K562 (cell line): Measurements from ENCODE around the gene ZNF215. TPM values are rescaled to one million over a fixed set of nuclear protein-coding genes. Genes with fewer than 3 reads are reported as not detected.
"Not testable (repeated sequence)": the region's sequence is repeated elsewhere in the genome, so short reads cannot be mapped to it uniquely, and the experiment has no call there.

ENCODE experiments used
- ATAC-seq: fragments of 200-7000 bp; cut with Tn5 transposase; 3 replicates; pipeline ENCODE4 v1.9.1; 2020; ENCODE audit warnings: moderate library complexity
- BruUV-seq: library from RNA; stranded (reverse); fragments of 400-500 nt; replicated peaks from 2 replicates; lab custom pipeline; 2021; lab: Mats Ljungman, UMichigan
- CTCF ChIA-PET: fragments of 300-600 bp; formaldehyde crosslinking; extraction: SDS; loops from one replicate; lab custom pipeline; 2021; ENCODE audit warnings: low intra/inter-chr PET ratio; lab: Yijun Ruan, JAX
- POLR2A ChIA-PET: fragments of 300-600, 350-650 bp; sonication (Branson Sonifier 250); formaldehyde crosslinking; extraction: SDS; loops from one replicate; lab custom pipeline; 2021; ENCODE audit warnings: antibody characterized with exemption, inconsistent platforms; lab: Yijun Ruan, JAX
- DNase-seq, 4 experiments: peaks; one replicate each; pipeline versions ENCODE4 v3.0.0 to v3.0.0-alpha.2; 2011 to 2018; ENCODE audit warnings: low spot score in 3 of 4, mixed read lengths in 3 of 4; ENCODE audit errors: extremely low read depth in 1 of 4
- FAIRE-seq: peaks from 2 replicates; lab custom pipeline; 2011; peaks lifted over from hg19 to GRCh38; lab: Jason Lieb, UNC
- H2AFZ ChIP-seq: 2 replicates; pipeline ENCODE4 v1.6.0; 2011; ENCODE audit warnings: low read depth, low read length, control low read depth, inconsistent platforms
- H3K27ac ChIP-seq: fragments of 200-600 bp; 3 replicates; pipeline ENCODE4 v1.8.0; 2011; ENCODE audit warnings: low read depth, mild to moderate bottlenecking, control low read depth, inconsistent platforms, low read length, moderate library complexity, mixed read lengths; ENCODE audit errors: extremely low read depth
- H3K27me3 ChIP-seq, 2 experiments: fragments of 300-600 bp in 1 of 2; 2 replicates in 1 of 2; 3 replicates in 1 of 2; pipeline versions ENCODE4 v1.6.0 to v1.8.0; 2011; ENCODE audit warnings: inconsistent platforms in 2 of 2, low read length in 2 of 2, mild to moderate bottlenecking in 1 of 2, mixed read lengths in 1 of 2, moderate library complexity in 1 of 2; ENCODE audit not compliant: control insufficient read depth in 2 of 2, insufficient read depth in 2 of 2
- H3K36me3 ChIP-seq: fragments of 300-600 bp; 3 replicates; pipeline ENCODE4 v1.8.0; 2011; ENCODE audit warnings: mild to moderate bottlenecking, low read length, inconsistent platforms; ENCODE audit not compliant: control insufficient read depth, insufficient read depth
- H3K4me1 ChIP-seq, 2 experiments: fragments of 200-600 bp in 1 of 2; replicated peaks in 1 of 2; 2 replicates in 1 of 2; 3 replicates in 1 of 2; pipeline versions ENCODE4 v1.5.1 to v1.8.0; 2011; ENCODE audit warnings: inconsistent platforms in 2 of 2, low read length in 2 of 2, mild to moderate bottlenecking in 1 of 2, mixed read lengths in 1 of 2, moderate library complexity in 1 of 2; ENCODE audit not compliant: control insufficient read depth in 2 of 2, insufficient read depth in 2 of 2
- H3K4me2 ChIP-seq: 2 replicates; pipeline ENCODE4 v1.6.1; 2011; ENCODE audit warnings: low read length, control low read depth, inconsistent platforms, mixed read lengths; ENCODE audit not compliant: insufficient read depth
- H3K4me3 ChIP-seq: fragments of 200-600 bp; sonication (generic), shearing (Covaris generic); 2 replicates; pipeline ENCODE4 v1.5.1; 2016; ENCODE audit warnings: control low read depth, inconsistent platforms
- H3K79me2 ChIP-seq: fragments of 200-600 bp; 3 replicates; pipeline ENCODE4 v1.8.0; 2011; ENCODE audit warnings: low read length, inconsistent platforms; ENCODE audit not compliant: control insufficient read depth, insufficient read depth
- H3K9ac ChIP-seq, 2 experiments: 2 replicates each; pipeline versions ENCODE4 v1.6.0 to v1.6.1; 2011; ENCODE audit warnings: low read depth in 2 of 2, low read length in 2 of 2, control low read depth in 1 of 2, inconsistent platforms in 1 of 2, mild to moderate bottlenecking in 1 of 2, mixed read lengths in 1 of 2; ENCODE audit not compliant: insufficient read depth in 1 of 2
- H3K9me1 ChIP-seq: one replicate; pipeline ENCODE4 v1.6.0; 2011; ENCODE audit warnings: inconsistent platforms, mild to moderate bottlenecking, low read length, moderate library complexity; ENCODE audit not compliant: control insufficient read depth, insufficient read depth
- H3K9me3 ChIP-seq: replicated peaks from 2 replicates; pipeline ENCODE4 v1.5.1; 2011; ENCODE audit warnings: low read depth, low read length, inconsistent platforms; ENCODE audit not compliant: control insufficient read depth, insufficient read depth
- H4K20me1 ChIP-seq: replicated peaks from 2 replicates; pipeline ENCODE4 v1.6.1; 2011; ENCODE audit warnings: low read length, inconsistent platforms, mixed read lengths; ENCODE audit not compliant: control insufficient read depth, insufficient read depth
- BCOR ChIP-seq: fragments of 450-650 bp; IDR thresholded peaks from 2 replicates; pipeline ENCODE4 v1.6.1; 2016
- HDAC2 ChIP-seq: fragments of 450-650 bp; IDR thresholded peaks from 2 replicates; pipeline ENCODE4 v1.6.1; 2016; ENCODE audit warnings: mild to moderate bottlenecking
- KDM1A ChIP-seq, 2 experiments: fragments of 450-650 bp; IDR thresholded peaks; 2 replicates each; pipeline ENCODE4 v1.6.1; 2016; ENCODE audit warnings: mild to moderate bottlenecking in 2 of 2
- LARP7 ChIP-seq: fragments of 450-650 bp; IDR thresholded peaks from 2 replicates; pipeline ENCODE4 v1.6.1; 2016
- MCM7 ChIP-seq, 2 experiments: fragments of 450-650 bp; IDR thresholded peaks; 2 replicates each; pipeline ENCODE4 v1.6.1; 2016 to 2018
- RBFOX2 ChIP-seq: fragments of 200-400 bp; formaldehyde crosslinking; IDR thresholded peaks from 2 replicates; pipeline ENCODE4 v1.6.1; 2017; ENCODE audit warnings: low read depth, mild to moderate bottlenecking, low read length, moderate library complexity
- RBM25 ChIP-seq: fragments of 200-400 bp; formaldehyde crosslinking; IDR thresholded peaks from 2 replicates; pipeline ENCODE4 v1.6.1; 2018; ENCODE audit warnings: low read length, low read depth, moderate library complexity; ENCODE audit not compliant: severe bottlenecking
- TAF1 ChIP-seq: IDR thresholded peaks from 2 replicates; pipeline ENCODE4 v1.6.1; 2011; ENCODE audit warnings: mild to moderate bottlenecking, low read length, moderate library complexity; ENCODE audit not compliant: insufficient read depth, control insufficient read depth, severe bottlenecking; ENCODE audit errors: extremely low read depth
- TSHZ1 ChIP-seq: fragments of 250-450 bp; sonication (Bioruptor Pico); IDR thresholded peaks from 2 replicates; pipeline ENCODE4 v1.4.0; 2020; ENCODE audit warnings: mild to moderate bottlenecking, moderate library complexity
- XRCC3 ChIP-seq: fragments of 450-650 bp; IDR thresholded peaks from 2 replicates; pipeline ENCODE4 v1.6.1; 2017; ENCODE audit warnings: mild to moderate bottlenecking, moderate library complexity
- ZNF146 ChIP-seq: IDR thresholded peaks from one replicate; pipeline ENCODE4 v1.6.1; 2018; ENCODE audit warnings: missing compliant biosample characterization; ENCODE audit not compliant: unreplicated experiment
- ZNF277 ChIP-seq: fragments of 250-450 bp; sonication (Bioruptor Pico); IDR thresholded peaks from 2 replicates; pipeline ENCODE4 v1.8.0; 2022; ENCODE audit warnings: inconsistent platforms, mild to moderate bottlenecking, moderate library complexity, borderline replicate concordance
- WGBS: fragments of 100-300 bp; shearing (Covaris generic); methylation state at CpG from one replicate; pipeline ENCODE4 v1.1.6; 2016; ENCODE audit warnings: low coverage, mixed read lengths; ENCODE audit not compliant: insufficient coverage; ENCODE audit errors: missing lambda C conversion rate; 5-methylcytosine and 5-hydroxymethylcytosine counted together
- in situ Hi-C: fragments of 300-500 bp; cut with MboI; formaldehyde crosslinking; loops from 4 replicates; pipeline ENCODE4 v1.15.0; 2018; ENCODE audit warnings: inconsistent platforms, mixed read lengths
- intact Hi-C: fragments of 100-400 bp; cut with micrococcal nuclease; formaldehyde crosslinking; loops from 2 replicates; pipeline ENCODE4 v1.14.2; 2022
- polyA plus RNA-seq, 8 experiments: library from polyadenylated mRNA; depleted of rRNA in 4 of 8; stranded (reverse) in 5 of 8; unstranded in 3 of 8; fragments of >200 nt; fragmentation: Nextera tagmentation in 2 of 8; fragmentation: Illumina TruSeq in 1 of 8; extraction: Ambion mirVana in 2 of 8; extraction: Trizol in 1 of 8; gene quantifications; 2 replicates each; pipeline versions ENCODE4 v1.2.1 to v1.2.3, GENCODE V29; 2011 to 2014; ENCODE audit warnings: inconsistent platforms in 1 of 8, missing spikeins in 1 of 8
- total RNA-seq, 7 experiments: library from RNA; depleted of rRNA in 6 of 7; stranded (reverse); fragments of >200 nt in 6 of 7; fragmentation: Illumina TruSeq in 2 of 7; extraction: Trizol in 2 of 7; gene quantifications; 2 replicates each; pipeline versions ENCODE4 v1.2.1 to v1.2.3, GENCODE V29; 2011 to 2021; ENCODE audit warnings: low replicate concordance in 1 of 7

The ZNF215 gene
- total and polyA plus RNA-seq, 9 of the 15 experiments (the other 6 are each of a cell fraction or from before 2014, with no cell fraction given) = 11.2 to 19.1 (median 14.2) TPM

- H3K27ac ChIP-seq, H3K9ac ChIP-seq, intact Hi-C loops, POLR2A ChIA-PET, DNase-seq, ATAC-seq, H3K4me1 ChIP-seq, H3K4me3 ChIP-seq, CTCF ChIA-PET, H3K36me3 ChIP-seq, BruUV-seq, in situ Hi-C loops, H3K79me2 ChIP-seq, FAIRE-seq, H3K27me3 ChIP-seq, H3K4me2 ChIP-seq, H3K9me1 ChIP-seq, H4K20me1 ChIP-seq: not testable (repeated sequence)
- WGBS = 29% methylated on average over 5 of the region's 5 CpGs
- TF ChIP-seq KDM1A (IDR thresholded peaks at IDR 0.05) = 0 out of 4 replicates have a peak, but pooled peaks of 1 of the 2 experiments have one; percentile 24
- peak; percentile 14 for TF ChIP-seq RBM25
- peak; percentile 86 for TF ChIP-seq ZNF146 (CRISPR knock-in tag)
- TF ChIP-seq, all 486 proteins: peak for 3; not testable (repeated sequence) for 483
- not testable (repeated sequence) for H3K9me3 ChIP-seq, H2AFZ ChIP-seq
Measured at GRCh38 chr11:6887711-6888110, 38.5 kb upstream of the ZNF215 start.

- Histone ChIP-seq H2AFZ (no peak overlapping the region), H3K4me2 (no peak overlapping the region), H3K9me3 (no peaks in the 10 kb centered on the region), H3K4me3 (no peak overlapping the region), H3K4me1 (no peaks in the 10 kb centered on the region), H3K9ac (no peak overlapping the region), H3K36me3 (no peaks in the 10 kb centered on the region), H3K27ac (no peak overlapping the region), H4K20me1 (no peaks in the 10 kb centered on the region), H3K79me2 (no peaks in the 10 kb centered on the region), H3K27me3 (no peaks in the 10 kb centered on the region), H3K9me1 (no peaks in the 10 kb centered on the region)
- BruUV-seq = no TSS peak
- no peak for DNase-seq
- ChIA-PET CTCF (interaction anchor here (0.6 kb wide), 1 partner anchor 166 kb away, joined by 3 read pairs; no protein-coding TSS in a partner anchor), POLR2A (interaction anchor here (0.6 to 1.2 kb wide), 2 partner anchors 8 to 16 kb away, joined by 3 to 4 read pairs; no protein-coding TSS in a partner anchor)
- intact Hi-C loops (no loop called here), in situ Hi-C loops (no loop called here)
- ATAC-seq = no peak
- no peak for FAIRE-seq
- 26% methylated on average over 4 of the region's 4 CpGs for WGBS
- TF ChIP-seq TAF1 (no peak), HDAC2 (no peak), TSHZ1 (CRISPR knock-in tag) (no peak), LARP7 (no peak), XRCC3 (no peak), KDM1A (IDR thresholded peaks at IDR 0.05) (peak; percentile 24 to 36; a peak in 1 of 4 replicates), RBFOX2 (no peak), BCOR (peak; percentile 68), ZNF277 (CRISPR knock-in tag) (no peak), MCM7 (IDR thresholded peaks at IDR 0.05) (no peak)
Measured at GRCh38 chr11:6888830-6889229, 37.4 kb upstream of the ZNF215 start.
